WERI-Rb-1 (cell line): ENCODE results near the gene EFEMP1.

Source experiments
- DNase-seq: peaks from one replicate; pipeline ENCODE4 v3.0.0-alpha.2; 2020
- H3K27ac ChIP-seq: fragments of 250-450 bp; sonication (Bioruptor Pico); 2 replicates; pipeline ENCODE4 v1.5.1; 2020; ENCODE audit warnings: mild to moderate bottlenecking, moderate library complexity
- H3K27me3 ChIP-seq: fragments of 250-450 bp; sonication (Bioruptor Pico); 2 replicates; pipeline ENCODE4 v1.5.1; 2021; ENCODE audit warnings: mild to moderate bottlenecking, low read depth, moderate library complexity; ENCODE audit not compliant: insufficient read depth, severe bottlenecking
- H3K36me3 ChIP-seq: fragments of 250-450 bp; sonication (Bioruptor Pico); 2 replicates; pipeline ENCODE4 v1.5.1; 2020; ENCODE audit warnings: mild to moderate bottlenecking, moderate library complexity
- H3K4me3 ChIP-seq: 2 replicates; pipeline ENCODE4 v1.5.1; 2011; ENCODE audit warnings: low read depth, mild to moderate bottlenecking, control low read depth, low read length
- H3K9me3 ChIP-seq: fragments of 250-450 bp; sonication (Bioruptor Pico); 2 replicates; pipeline ENCODE4 v1.5.1; 2021; ENCODE audit warnings: mild to moderate bottlenecking, moderate library complexity; ENCODE audit not compliant: severe bottlenecking
- TF ChIP-seq, protein P1 (sequence below): IDR thresholded peaks from 2 replicates; pipeline ENCODE4 v1.5.1; 2011; ENCODE audit warnings: low read depth, mild to moderate bottlenecking, control low read depth, inconsistent platforms, low read length

The EFEMP1 gene

DNA sequence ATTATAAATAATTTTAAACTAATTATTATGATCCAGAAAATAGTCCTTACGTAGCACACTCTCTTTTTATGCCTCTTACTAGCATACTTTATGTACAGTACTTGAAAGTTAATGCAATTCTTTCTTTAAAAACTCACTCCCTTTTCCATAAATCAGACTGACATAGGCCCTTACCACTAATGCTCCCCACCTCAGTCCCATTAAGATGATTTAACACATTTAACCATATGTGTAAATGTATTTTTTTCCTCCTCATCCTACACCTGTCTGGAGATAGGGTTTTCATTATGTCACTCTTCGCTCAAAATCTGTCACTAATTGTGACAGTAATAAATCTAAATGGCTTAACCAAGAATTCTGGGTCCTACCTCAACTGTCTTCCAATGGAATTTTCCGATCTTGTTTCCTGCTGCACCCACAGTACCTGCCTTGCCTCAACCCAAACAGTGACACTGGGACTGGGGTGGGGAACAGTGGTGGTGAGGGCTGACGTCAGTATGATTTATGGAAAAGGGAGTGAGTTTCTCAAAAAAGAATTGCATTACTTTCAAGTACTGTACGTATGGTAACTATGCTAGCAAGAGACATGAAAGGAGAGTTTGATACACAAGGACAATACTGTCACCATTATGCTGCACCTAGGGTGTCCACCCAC, 25.1 kb downstream of the EFEMP1 start:
- no peak for DNase-seq
- no peak overlapping the region for H3K27ac ChIP-seq
- H3K27me3 ChIP-seq = no peaks in the 10 kb centered on the region
- TF ChIP-seq, protein P1, sequence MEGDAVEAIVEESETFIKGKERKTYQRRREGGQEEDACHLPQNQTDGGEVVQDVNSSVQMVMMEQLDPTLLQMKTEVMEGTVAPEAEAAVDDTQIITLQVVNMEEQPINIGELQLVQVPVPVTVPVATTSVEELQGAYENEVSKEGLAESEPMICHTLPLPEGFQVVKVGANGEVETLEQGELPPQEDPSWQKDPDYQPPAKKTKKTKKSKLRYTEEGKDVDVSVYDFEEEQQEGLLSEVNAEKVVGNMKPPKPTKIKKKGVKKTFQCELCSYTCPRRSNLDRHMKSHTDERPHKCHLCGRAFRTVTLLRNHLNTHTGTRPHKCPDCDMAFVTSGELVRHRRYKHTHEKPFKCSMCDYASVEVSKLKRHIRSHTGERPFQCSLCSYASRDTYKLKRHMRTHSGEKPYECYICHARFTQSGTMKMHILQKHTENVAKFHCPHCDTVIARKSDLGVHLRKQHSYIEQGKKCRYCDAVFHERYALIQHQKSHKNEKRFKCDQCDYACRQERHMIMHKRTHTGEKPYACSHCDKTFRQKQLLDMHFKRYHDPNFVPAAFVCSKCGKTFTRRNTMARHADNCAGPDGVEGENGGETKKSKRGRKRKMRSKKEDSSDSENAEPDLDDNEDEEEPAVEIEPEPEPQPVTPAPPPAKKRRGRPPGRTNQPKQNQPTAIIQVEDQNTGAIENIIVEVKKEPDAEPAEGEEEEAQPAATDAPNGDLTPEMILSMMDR = no peak
- H3K4me3 ChIP-seq = no peak overlapping the region
- H3K9me3 ChIP-seq = no peaks in the 10 kb centered on the region
- H3K36me3 ChIP-seq = no peaks in the 10 kb centered on the region

DNA sequence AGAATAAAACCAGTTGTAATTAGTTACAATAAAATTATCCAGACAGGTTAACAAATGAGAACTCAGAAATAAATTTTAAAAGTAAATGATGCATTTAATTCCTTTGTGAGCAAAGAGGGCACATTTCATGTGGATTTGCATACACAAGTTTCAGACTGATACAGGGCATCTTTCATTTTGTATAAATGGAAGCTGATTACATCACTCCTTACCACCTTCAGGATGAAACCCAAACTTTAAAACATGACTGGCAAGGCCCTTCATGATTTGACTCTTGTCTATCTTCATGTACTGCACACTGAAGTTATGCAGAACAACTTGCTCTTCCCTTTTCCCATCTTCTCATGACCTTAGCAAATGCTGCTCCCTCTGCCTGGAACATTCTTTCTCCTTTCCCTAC, 26.9 kb downstream of the EFEMP1 start:
- Histone ChIP-seq H3K9me3 (no peaks in the 10 kb centered on the region), H3K36me3 (no peaks in the 10 kb centered on the region), H3K27me3 (no peaks in the 10 kb centered on the region), H3K27ac (no peak overlapping the region), H3K4me3 (no peak overlapping the region)
- DNase-seq = no peak
- TF ChIP-seq, protein P1 = no peak

DNA sequence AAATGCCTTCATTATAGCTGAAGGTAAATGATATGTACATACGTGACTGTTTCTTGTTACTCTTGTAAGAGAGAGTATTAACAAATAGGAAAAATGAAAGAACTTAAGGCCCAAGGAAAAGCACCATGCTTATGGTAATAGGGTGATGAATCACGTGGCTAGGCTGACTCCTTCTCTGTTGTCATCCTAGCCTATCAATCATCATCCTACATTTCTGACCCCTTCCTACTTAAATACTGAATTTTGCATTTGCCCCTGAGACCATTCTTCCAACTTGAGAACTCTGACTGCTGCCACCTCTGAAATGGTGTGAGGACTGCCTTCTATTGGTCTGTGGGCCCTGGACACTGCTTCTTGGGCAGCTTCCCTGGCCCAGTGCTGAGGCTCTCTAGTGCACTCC, 28.9 kb downstream of the EFEMP1 start:
- Histone ChIP-seq H3K27ac (no peak overlapping the region), H3K4me3 (no peak overlapping the region), H3K27me3 (no peaks in the 10 kb centered on the region), H3K36me3 (no peaks in the 10 kb centered on the region), H3K9me3 (no peaks in the 10 kb centered on the region)
- DNase-seq = no peak
- TF ChIP-seq, protein P1 = no peak

GRCh38 chr2:55891671-55892094, 31.9 kb downstream of the EFEMP1 start:
- no peaks in the 10 kb centered on the region for H3K36me3 ChIP-seq
- H3K4me3 ChIP-seq = no peak overlapping the region
- TF ChIP-seq, protein P1 = no peak
- no peaks in the 10 kb centered on the region for H3K9me3 ChIP-seq
- H3K27ac ChIP-seq = no peak overlapping the region
- no peak for DNase-seq
- no peaks in the 10 kb centered on the region for H3K27me3 ChIP-seq

GRCh38 chr2:55888936-55889335, 34.6 kb downstream of the EFEMP1 start:
- TF ChIP-seq, protein P1 = no peak
- Histone ChIP-seq H3K27ac (no peak overlapping the region), H3K9me3 (no peaks in the 10 kb centered on the region), H3K27me3 (no peaks in the 10 kb centered on the region), H3K36me3 (no peaks in the 10 kb centered on the region), H3K4me3 (no peak overlapping the region)
- no peak for DNase-seq
